Dedifferentiated amniotic fluid mesenchymal stem cell (primary cell): Measurements from ENCODE around the gene ZNF625.
"Not testable (repeated sequence)": the region's sequence is repeated elsewhere in the genome, so short reads cannot be mapped to it uniquely, and the experiment has no call there.

ENCODE experiments used
- DNase-seq: peaks from one replicate; pipeline ENCODE4 v3.0.0-alpha.2; 2016; ENCODE audit errors: extremely low spot score

The ZNF625 gene

GRCh38 chr19:12137221-12137940, 19.2 kb downstream of the ZNF625 start:
- no peak for DNase-seq

- DNase-seq, result no peak
These were observed 23.5 kb downstream of the ZNF625 start for GRCh38 chr19:12133069-12133468.

DNA sequence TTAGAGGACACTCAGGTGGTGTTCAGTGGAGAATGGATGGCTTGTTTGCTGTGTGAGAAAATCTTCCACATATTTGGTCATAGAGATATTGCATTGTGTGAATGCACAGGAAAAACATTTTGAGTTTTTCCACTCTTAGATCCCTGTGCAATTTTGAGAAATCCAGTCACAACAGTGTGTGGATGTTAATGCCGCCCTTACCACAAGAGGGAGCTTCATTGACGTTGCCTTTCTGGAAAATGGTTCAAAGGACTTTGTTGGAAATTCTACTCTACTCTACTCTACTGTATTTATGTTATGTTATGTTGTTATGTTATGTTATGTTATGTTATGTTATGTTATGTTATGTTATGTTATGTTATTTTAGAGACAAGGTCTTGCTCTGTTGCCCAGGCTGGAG, 29.8 kb downstream of the ZNF625 start:
- DNase-seq, result no peak

DNA sequence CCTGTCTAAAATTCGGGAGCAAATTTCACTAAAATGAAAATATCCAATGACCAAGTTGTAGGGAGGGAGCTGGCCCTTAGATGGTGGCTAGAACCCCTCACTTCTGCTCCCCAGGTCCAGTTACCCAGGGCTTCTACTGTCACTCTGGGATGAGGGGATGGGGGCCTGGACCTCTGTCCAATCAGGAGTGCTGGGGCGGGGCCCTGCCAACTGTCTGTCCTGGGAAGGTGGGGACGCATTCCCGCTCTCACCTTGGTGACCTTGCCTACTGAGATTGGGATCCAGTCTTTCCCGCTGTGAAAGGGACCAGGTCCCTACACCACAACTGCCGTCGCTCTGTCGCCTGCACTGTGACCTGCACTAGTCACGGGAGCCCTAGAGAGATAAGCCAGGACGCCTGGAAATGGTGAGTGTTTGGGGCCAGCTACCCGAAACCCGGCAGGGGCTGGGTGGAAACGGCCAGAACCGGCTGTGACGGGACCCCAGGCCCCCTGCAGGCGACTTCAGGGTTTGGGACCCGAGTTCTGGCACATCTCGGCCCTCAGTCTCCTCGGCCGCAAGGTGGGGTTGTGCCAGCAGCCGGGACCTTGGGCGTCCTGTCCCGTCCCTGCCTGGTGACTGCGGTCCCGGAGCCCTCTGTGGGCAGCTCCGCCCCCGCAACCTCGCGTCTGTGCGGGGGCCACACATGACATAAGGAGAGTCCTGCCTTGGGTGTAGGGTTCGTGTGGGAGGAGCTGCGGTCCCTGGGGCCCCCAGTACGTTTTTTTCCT, 39.1 kb downstream of the ZNF625 start:
- no peak for DNase-seq

DNA sequence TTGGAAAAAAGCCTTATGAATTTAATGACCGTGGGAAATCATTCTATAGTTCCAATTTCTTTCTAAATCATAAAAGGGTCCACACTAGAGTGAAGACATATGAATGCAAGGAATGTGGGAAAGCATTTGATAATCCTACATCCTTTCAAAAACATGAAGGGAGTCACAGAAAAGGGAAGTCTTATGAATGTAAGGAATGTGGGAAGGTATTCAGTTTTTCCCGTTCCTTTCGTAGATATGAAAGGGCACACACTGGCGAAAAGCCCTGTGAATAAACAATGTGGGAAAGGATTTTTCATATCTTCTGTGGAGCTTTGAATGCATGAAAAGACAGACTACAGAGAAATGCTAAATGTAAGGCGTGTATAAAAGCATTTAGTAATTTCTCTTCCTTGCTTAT, 43.4 kb downstream of the ZNF625 start:
- DNase-seq, result no peak

DNA sequence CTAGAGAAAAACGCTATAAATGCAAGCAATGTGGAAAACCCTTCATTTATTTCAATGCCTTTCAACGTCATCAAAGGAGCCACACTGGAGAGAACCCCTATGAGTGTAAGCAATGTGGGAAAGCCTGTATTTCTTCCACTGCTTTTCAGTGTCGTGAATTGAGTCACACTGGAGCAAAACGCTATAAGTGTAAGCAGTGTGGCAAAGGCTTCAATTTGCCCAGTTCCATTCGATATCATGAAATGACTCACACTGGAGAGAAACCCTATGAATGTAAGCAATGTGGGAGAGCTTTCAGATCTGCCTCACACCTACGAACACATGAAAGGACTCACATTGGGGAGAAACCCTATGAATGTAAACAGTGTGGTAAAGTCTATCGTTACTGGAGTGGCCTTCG, 43.8 kb downstream of the ZNF625 start:
- no peak for DNase-seq

GRCh38 chr19:12111943-12112637, 44.4 kb downstream of the ZNF625 start:
- no peak for DNase-seq

DNA sequence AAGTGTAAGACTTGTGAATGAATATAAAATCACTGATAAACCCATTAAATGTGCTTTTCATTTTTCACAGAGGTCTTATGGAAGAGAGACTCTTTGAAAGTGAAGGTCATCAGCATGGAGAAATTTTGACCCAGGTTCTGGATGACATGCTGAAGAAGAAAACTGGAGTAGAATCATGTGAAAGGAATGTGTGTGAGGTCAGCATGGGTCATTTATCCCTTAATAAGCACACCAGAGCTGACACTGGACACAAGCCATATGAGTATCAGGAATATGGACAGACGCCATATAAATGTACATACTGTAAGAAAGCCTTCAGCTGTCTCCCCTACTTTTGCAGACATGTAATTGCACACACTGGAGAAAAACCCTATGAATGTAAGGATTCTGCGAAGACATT, 45.4 kb downstream of the ZNF625 start:
- no peak for DNase-seq

GRCh38 chr19:12103909-12104308, 52.6 kb downstream of the ZNF625 start:
- DNase-seq, result not testable (repeated sequence)

GRCh38 chr19:12098040-12098439, 58.5 kb downstream of the ZNF625 start:
- no peak for DNase-seq

DNA sequence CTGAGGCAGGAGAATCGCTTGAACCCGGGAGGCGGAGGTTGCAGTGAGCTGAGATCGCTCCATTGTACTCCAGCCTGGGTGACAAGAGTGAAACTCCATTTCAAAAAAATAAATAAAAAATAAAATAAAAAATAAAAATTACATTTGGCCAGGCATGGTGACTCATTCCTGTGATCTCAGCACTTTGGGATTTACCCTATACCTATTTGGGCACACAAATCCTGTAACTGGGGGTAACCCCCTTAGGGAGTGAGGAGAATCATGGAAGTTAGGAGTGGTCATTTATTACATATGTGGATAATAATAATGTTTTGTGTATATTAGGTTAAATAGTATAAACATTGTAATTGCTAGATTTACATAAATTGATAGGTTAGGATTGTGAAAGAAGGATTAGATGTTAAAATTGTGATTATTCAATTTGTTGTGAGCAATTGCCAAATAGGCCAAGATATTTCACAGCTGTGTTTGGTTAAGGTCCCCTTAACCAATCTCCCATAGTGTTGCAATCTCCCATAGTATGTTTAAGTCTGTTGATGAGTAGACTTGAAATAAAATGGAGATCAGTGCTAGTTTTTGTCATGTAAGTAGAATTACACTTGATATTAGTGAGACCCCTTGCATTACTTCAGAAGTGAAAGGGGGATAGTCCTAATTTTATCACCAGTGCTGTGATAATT, 61.3 kb downstream of the ZNF625 start:
- DNase-seq, result no peak
